PC-9 (cell line): ENCODE measurements around the gene ATP7A. TPM values are rescaled to one million over a fixed set of nuclear protein-coding genes. Genes with fewer than 3 reads are reported as not detected.
"Not testable (repeated sequence)": the region's sequence is repeated elsewhere in the genome, so short reads cannot be mapped to it uniquely, and the experiment has no call there.

ENCODE experiments used
- BruUV-seq: library from RNA; stranded (reverse); fragments of 400-500 nt; replicated peaks from 2 replicates; lab custom pipeline; 2021; lab: Mats Ljungman, UMichigan
- CTCF ChIA-PET: fragments of 300-600 bp; sonication (Branson Sonifier 250); formaldehyde crosslinking; loops from one replicate; lab custom pipeline; 2022; ENCODE audit warnings: antibody characterized with exemption; lab: Charles Lee
- POLR2A ChIA-PET: fragments of 300-600 bp; sonication (Branson Sonifier 250); formaldehyde crosslinking; loops from one replicate; lab custom pipeline; 2022; ENCODE audit warnings: antibody characterized with exemption; ENCODE audit not compliant: unreplicated experiment; lab: Charles Lee
- DNase-seq, 2 experiments: peaks; one replicate each; pipeline versions ENCODE4 v3.0.0 to v3.0.0-alpha.2; 2015 to 2022; ENCODE audit warnings: mixed read lengths in 1 of 2
- H2AFZ ChIP-seq: fragments of 200-600 bp; sonication (generic); 2 replicates; pipeline ENCODE4 v1.8.1; 2017; ENCODE audit warnings: antibody characterized with exemption
- H3F3A ChIP-seq: fragments of 200-600 bp; sonication (generic); 2 replicates; pipeline ENCODE4 v1.8.1; 2017; ENCODE audit warnings: antibody characterized with exemption, mild to moderate bottlenecking, low read depth; ENCODE audit not compliant: insufficient read depth
- H3K27ac ChIP-seq: fragments of 200-600 bp; sonication (generic); 2 replicates; pipeline ENCODE4 v1.6.1; 2016; ENCODE audit warnings: mixed run types
- H3K27me3 ChIP-seq: fragments of 200-600 bp; sonication (generic); 2 replicates; pipeline ENCODE4 v1.6.1; 2016; ENCODE audit warnings: low read depth, mixed run types; ENCODE audit not compliant: insufficient read depth
- H3K36me3 ChIP-seq: fragments of 200-600 bp; sonication (generic); 2 replicates; pipeline ENCODE4 v1.6.1; 2016; ENCODE audit warnings: low read depth, mixed run types
- H3K4me1 ChIP-seq: fragments of 200-600 bp; sonication (generic); replicated peaks from 2 replicates; pipeline ENCODE4 v1.6.1; 2016; ENCODE audit warnings: mixed run types; ENCODE audit not compliant: insufficient read depth
- H3K4me2 ChIP-seq: fragments of 200-600 bp; sonication (generic); 2 replicates; pipeline ENCODE4 v1.6.1; 2017; ENCODE audit warnings: mixed run types
- H3K4me3 ChIP-seq: fragments of 200-600 bp; sonication (generic); 2 replicates; pipeline ENCODE4 v1.6.1; 2016; ENCODE audit warnings: mixed run types
- H3K79me2 ChIP-seq: fragments of 200-600 bp; sonication (generic); 2 replicates; pipeline ENCODE4 v1.6.1; 2017; ENCODE audit warnings: low read depth, mixed run types
- H3K9me2 ChIP-seq: fragments of 200-600 bp; sonication (generic); 2 replicates; pipeline ENCODE4 v1.8.1; 2017; ENCODE audit warnings: mild to moderate bottlenecking; ENCODE audit not compliant: insufficient read depth
- H3K9me3 ChIP-seq: fragments of 200-600 bp; sonication (generic); 2 replicates; pipeline ENCODE4 v1.8.1; 2016; ENCODE audit warnings: low read depth; ENCODE audit not compliant: insufficient read depth
- H4K20me1 ChIP-seq: fragments of 200-600 bp; sonication (generic); 2 replicates; pipeline ENCODE4 v1.8.1; 2017; ENCODE audit not compliant: insufficient read depth
- CTCF ChIP-seq: fragments of 200-600 bp; sonication (generic); conservative IDR thresholded peaks from 2 replicates; pipeline ENCODE4 v1.6.1; 2017; ENCODE audit warnings: mixed run types, antibody characterized with exemption, mild to moderate bottlenecking, moderate library complexity
- EZH2 ChIP-seq: fragments of 200-600 bp; sonication (generic); IDR thresholded peaks from 2 replicates; pipeline ENCODE4 v1.8.0; 2017; ENCODE audit warnings: antibody characterized with exemption, low read depth
- intact Hi-C: fragments of 100-400 bp; cut with micrococcal nuclease; formaldehyde crosslinking; loops from one replicate; pipeline ENCODE4 v1.10.0; 2022; ENCODE audit not compliant: unreplicated experiment
- total RNA-seq: library from RNA; stranded (reverse); gene quantifications from 2 replicates; pipeline ENCODE4 v1.2.3, GENCODE V29; 2021

ATP7A gene
- total RNA-seq, 1 experiment from 2014 or later, result 13.8 TPM

DNA sequence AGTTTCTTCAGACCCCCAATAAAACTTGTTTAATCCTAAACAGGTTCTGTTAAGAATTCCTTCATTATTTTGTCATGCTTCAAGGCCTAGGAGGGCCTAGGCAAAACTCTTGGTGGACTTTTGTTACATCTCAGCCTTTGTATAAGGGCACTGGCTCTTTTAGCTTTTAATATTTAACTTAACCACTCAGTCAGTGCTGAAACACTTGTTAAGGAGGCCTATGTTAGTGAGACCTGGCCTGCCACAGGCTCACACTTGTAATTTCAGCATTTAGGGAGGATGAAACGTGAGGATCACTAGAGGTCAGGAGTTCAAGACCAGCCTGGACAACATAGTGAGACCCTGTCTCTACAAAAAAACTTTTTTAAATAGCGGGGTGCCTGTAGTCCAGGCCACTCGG, 160.8 kb downstream of the ATP7A start:
- Histone ChIP-seq H3K79me2 (no peaks in the 10 kb centered on the region), H3F3A (0 out of 2 replicates have a peak, but pooled peaks cover 3% of the 10 kb centered on the region), H3K9me2 (no peaks in the 10 kb centered on the region), H3K4me1 (no peaks in the 10 kb centered on the region), H3K9me3 (no peaks in the 10 kb centered on the region), H2AFZ (no peak overlapping the region), H3K27me3 (no peaks in the 10 kb centered on the region), H4K20me1 (no peaks in the 10 kb centered on the region), H3K4me2 (no peak overlapping the region), H3K36me3 (no peaks in the 10 kb centered on the region), H3K27ac (no peak overlapping the region), H3K4me3 (no peak overlapping the region)
- ChIA-PET CTCF (no interaction called here), POLR2A (no interaction called here)
- no peak for DNase-seq
- no TSS peak for BruUV-seq
- TF ChIP-seq CTCF (no peak), EZH2 (no peak)
- intact Hi-C loops, result no loop called here

DNA sequence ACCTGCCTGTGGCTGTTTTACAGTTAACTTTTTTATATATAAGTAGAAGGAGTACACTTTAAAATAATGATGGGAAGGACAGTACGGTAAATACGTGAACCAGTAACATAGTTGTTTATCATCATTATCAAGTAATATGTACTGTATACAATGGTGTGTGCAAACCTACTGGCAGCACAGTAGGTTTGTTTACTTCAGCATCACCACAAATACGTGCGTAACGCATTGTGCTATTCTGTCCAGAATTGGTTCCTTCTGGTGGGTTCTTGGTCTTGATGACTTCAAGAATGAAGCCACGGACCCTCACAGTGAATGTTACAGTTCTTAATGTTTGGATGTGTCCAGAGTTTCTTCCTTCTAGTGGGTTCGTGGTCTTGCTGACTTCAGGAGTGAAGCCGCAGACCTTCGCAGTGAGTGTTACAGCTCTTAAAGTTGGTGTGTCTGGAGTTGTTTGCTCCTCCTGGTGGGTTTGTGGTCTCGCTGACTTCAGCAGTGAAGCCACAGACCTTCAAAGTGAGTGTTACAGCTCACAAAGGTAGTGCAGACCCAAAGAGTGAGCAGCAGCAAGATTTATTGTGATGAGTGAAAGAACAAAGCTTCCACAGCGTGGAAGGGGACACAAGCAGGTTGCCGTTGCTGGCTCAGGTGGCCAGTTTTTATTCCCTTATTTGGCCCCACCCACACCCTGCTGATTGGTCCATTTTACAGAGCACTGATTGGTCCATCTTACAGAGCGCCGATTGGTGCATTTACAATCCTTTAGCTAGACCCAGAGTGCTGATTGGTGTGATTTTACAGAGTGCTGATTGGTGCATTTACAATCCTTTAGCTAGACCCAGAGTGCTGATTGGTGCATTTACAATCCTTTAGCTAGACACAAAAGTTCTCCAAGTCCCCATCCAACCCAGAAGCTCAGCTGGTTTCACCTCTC, 162.9 kb downstream of the ATP7A start:
- H2AFZ ChIP-seq, H3K9me3 ChIP-seq, H3K4me2 ChIP-seq, H3K9me2 ChIP-seq, intact Hi-C loops, H3K36me3 ChIP-seq, POLR2A ChIA-PET, BruUV-seq, DNase-seq, H3K27me3 ChIP-seq, H3K4me1 ChIP-seq, H3K27ac ChIP-seq, H3K4me3 ChIP-seq, H3F3A ChIP-seq, CTCF ChIA-PET, H3K79me2 ChIP-seq, H4K20me1 ChIP-seq: not testable (repeated sequence)

DNA sequence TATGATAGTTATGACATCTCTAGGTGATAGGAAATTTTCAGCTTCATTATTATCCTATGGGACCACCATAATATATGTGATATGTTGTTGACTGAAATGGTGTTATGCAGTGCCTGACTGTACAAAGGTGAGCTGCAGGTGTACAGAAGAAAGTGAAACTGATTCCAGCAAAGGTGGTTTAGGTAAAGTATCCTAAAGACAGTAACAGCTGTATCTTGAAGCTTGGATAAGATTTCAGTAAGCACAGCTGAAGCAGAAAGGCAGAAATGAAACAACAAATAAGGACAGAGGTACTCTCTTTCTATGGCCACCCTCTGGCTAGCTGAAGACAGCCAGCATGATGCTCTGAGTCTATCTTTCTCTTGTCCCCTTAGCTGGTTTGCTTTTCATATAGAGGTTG, 163.6 kb downstream of the ATP7A start:
- H3K9me3 ChIP-seq, result no peaks in the 10 kb centered on the region
- H3K4me3 ChIP-seq, result no peak overlapping the region
- TF ChIP-seq EZH2 (no peak), CTCF (no peak)
- H3K9me2 ChIP-seq, result no peaks in the 10 kb centered on the region
- 0 out of 2 replicates have a peak, but pooled peaks cover 3% of the 10 kb centered on the region for H3F3A ChIP-seq
- no peak for DNase-seq
- no peaks in the 10 kb centered on the region for H3K27me3 ChIP-seq
- no peaks in the 10 kb centered on the region for H4K20me1 ChIP-seq
- no peaks in the 10 kb centered on the region for H3K4me1 ChIP-seq
- no peak overlapping the region for H3K27ac ChIP-seq
- H2AFZ ChIP-seq, result no peak overlapping the region
- H3K79me2 ChIP-seq, result no peaks in the 10 kb centered on the region
- CTCF ChIA-PET, result no interaction called here
- no peaks in the 10 kb centered on the region for H3K36me3 ChIP-seq
- BruUV-seq, result no TSS peak
- intact Hi-C loops, result no loop called here
- POLR2A ChIA-PET, result no interaction called here
- no peak overlapping the region for H3K4me2 ChIP-seq
